B cell (primary cell): ENCODE results near the gene PRELID3B. TPM values are rescaled to one million over a fixed set of nuclear protein-coding genes. Genes with fewer than 3 reads are reported as not detected.

Experiments
- ATAC-seq: fragments of 200-7000 bp; cut with Tn5 transposase; one replicate; pipeline ENCODE4 v1.10.0; 2021; ENCODE audit warnings: low read depth, mild to moderate bottlenecking, moderate number of reproducible peaks, moderate library complexity
- CTCF ChIA-PET: fragments of 350-600 bp; sonication (Branson Sonifier 250); formaldehyde crosslinking; loops from one replicate; lab custom pipeline; 2021; ENCODE audit warnings: antibody characterized with exemption, inconsistent platforms; lab: Charles Lee
- POLR2A ChIA-PET: fragments of 350-600 bp; sonication (Branson Sonifier 250); formaldehyde crosslinking; loops from one replicate; lab custom pipeline; 2021; ENCODE audit warnings: antibody characterized with exemption; lab: Charles Lee
- DNase-seq: peaks from one replicate; pipeline ENCODE4 v3.0.0; 2013
- H2AFZ ChIP-seq: 2 replicates; pipeline ENCODE4 v1.6.1; 2012; ENCODE audit warnings: mild to moderate bottlenecking, low read depth, low read length; ENCODE audit not compliant: insufficient read depth, poor library complexity, severe bottlenecking
- H3K27ac ChIP-seq, 2 donors: 1 replicate in 1 of 2; 2 replicates in 1 of 2; pipeline ENCODE4 v1.5.1; 2012 to 2013; ENCODE audit warnings: low read length in 2 of 2, mild to moderate bottlenecking in 2 of 2, moderate library complexity in 1 of 2
- H3K27me3 ChIP-seq, 4 experiments: fragments of 200-600 bp in 1 of 4; sonication (generic) in 1 of 4; replicated peaks in 1 of 4; 1 replicate in 2 of 4; 2 replicates in 2 of 4; pipeline versions ENCODE4 v1.6.1 to v1.7.0; 2013 to 2016; ENCODE audit warnings: low read length in 3 of 4, mild to moderate bottlenecking in 2 of 4, mixed read lengths in 1 of 4, moderate library complexity in 1 of 4; ENCODE audit not compliant: insufficient read depth in 4 of 4, control insufficient read depth in 3 of 4; ENCODE audit errors: control extremely low read depth in 1 of 4
- H3K36me3 ChIP-seq, 2 experiments: replicated peaks in 1 of 2; 1 replicate in 1 of 2; 2 replicates in 1 of 2; pipeline versions ENCODE4 v1.6.1 to v1.7.1; 2013; ENCODE audit warnings: low read length in 1 of 2; ENCODE audit not compliant: insufficient read depth in 2 of 2, control insufficient read depth in 1 of 2; ENCODE audit errors: control extremely low read depth in 1 of 2, extremely low read depth in 1 of 2
- H3K4me1 ChIP-seq, 2 donors: fragments of 200-600 bp in 1 of 2; sonication (generic) in 1 of 2; 1 replicate in 1 of 2; 2 replicates in 1 of 2; pipeline versions ENCODE4 v1.5.1 to v1.6.1; 2013 to 2017; ENCODE audit warnings: low read length in 2 of 2; ENCODE audit not compliant: control insufficient read depth in 2 of 2, insufficient read depth in 2 of 2
- H3K4me2 ChIP-seq: replicated peaks from 2 replicates; pipeline ENCODE3; 2012; ENCODE audit warnings: mild to moderate bottlenecking, low read depth, low read length; ENCODE audit not compliant: poor library complexity, severe bottlenecking
- H3K4me3 ChIP-seq, 5 experiments: fragments of 200-600 bp in 1 of 5; sonication (generic) in 1 of 5; 1 replicate in 3 of 5; 2 replicates in 2 of 5; pipeline versions ENCODE4 v1.5.1 to v1.7.0; 2011 to 2016; ENCODE audit warnings: low read length in 4 of 5, mild to moderate bottlenecking in 4 of 5, low read depth in 2 of 5, control low read depth in 1 of 5, moderate library complexity in 1 of 5; ENCODE audit not compliant: insufficient read depth in 1 of 5; ENCODE audit errors: control extremely low read depth in 1 of 5, extremely low read depth in 1 of 5
- H3K79me2 ChIP-seq: fragments of 200-600 bp; sonication (generic); one replicate; pipeline ENCODE4 v1.6.0; 2016; ENCODE audit warnings: low read length; ENCODE audit not compliant: control insufficient read depth, insufficient read depth
- H3K9ac ChIP-seq: fragments of 200-600 bp; sonication (generic); 2 replicates; pipeline ENCODE4 v1.6.1; 2017; ENCODE audit warnings: mild to moderate bottlenecking, low read length, moderate library complexity
- H3K9me3 ChIP-seq, 3 donors: one replicate each; pipeline versions ENCODE4 v1.6.1 to v1.7.1; 2013; ENCODE audit warnings: low read length in 2 of 3; ENCODE audit not compliant: control insufficient read depth in 2 of 3, insufficient read depth in 1 of 3; ENCODE audit errors: control extremely low read depth in 1 of 3
- H4K20me1 ChIP-seq: 2 replicates; pipeline ENCODE4 v1.6.0; 2012; ENCODE audit warnings: mild to moderate bottlenecking, low read length; ENCODE audit not compliant: insufficient read depth, control insufficient read depth, poor library complexity, severe bottlenecking
- H3K27ac Mint-ChIP-seq: one replicate; pipeline ENCODE4 v1.8.0; 2021; ENCODE audit warnings: mixed read lengths
- H3K27me3 Mint-ChIP-seq: one replicate; pipeline ENCODE4 v1.8.0; 2021; ENCODE audit warnings: mixed read lengths
- H3K4me1 Mint-ChIP-seq: one replicate; pipeline ENCODE4 v1.8.0; 2021; ENCODE audit warnings: mixed read lengths
- H3K4me3 Mint-ChIP-seq: one replicate; pipeline ENCODE4 v1.8.0; 2021; ENCODE audit warnings: mixed read lengths
- H3K9me3 Mint-ChIP-seq: one replicate; pipeline ENCODE4 v1.8.0; 2022; ENCODE audit warnings: mixed read lengths; ENCODE audit not compliant: insufficient read depth
- CTCF ChIP-seq: fragments of 200-600 bp; IDR thresholded peaks from one replicate; pipeline ENCODE4 v1.8.0; 2022; ENCODE audit warnings: antibody characterized with exemption, mild to moderate bottlenecking
- EZH2 ChIP-seq: IDR thresholded peaks from 2 replicates; pipeline ENCODE4 v1.6.1; 2012; ENCODE audit warnings: borderline replicate concordance, low read depth, mild to moderate bottlenecking, moderate library complexity, low read length; ENCODE audit not compliant: insufficient read depth, poor library complexity, severe bottlenecking
- WGBS: methylation state at CpG from one replicate; pipeline ENCODE4 v1.1.5; 2013; ENCODE audit warnings: missing lambda C conversion rate; ENCODE audit not compliant: insufficient coverage; 5-methylcytosine and 5-hydroxymethylcytosine counted together
- intact Hi-C: fragments of 100-400 bp; cut with micrococcal nuclease; formaldehyde crosslinking; loops from one replicate; pipeline ENCODE4 v1.10.0; 2022
- polyA plus RNA-seq: library from polyadenylated mRNA; depleted of rRNA; stranded (reverse); fragments of >200 nt; gene quantifications from 2 replicates; pipeline ENCODE4 v1.2.3, GENCODE V29; 2012
- total RNA-seq, 2 donors: library from RNA; stranded (reverse); fragments of 120-200 nt in 1 of 2; gene quantifications; 1 replicate in 1 of 2; 2 replicates in 1 of 2; pipeline versions ENCODE4 v1.2.3 to v1.2.4, GENCODE V29; 2013 to 2022

The PRELID3B gene
- total and polyA plus RNA-seq, 2 donors (not counting 1 experiment from before 2014, with no cell fraction given), result 24.1 to 46.8 TPM

GRCh38 chr20:59005523-59006166 is 36.9 kb downstream of the PRELID3B start:
- ChIA-PET CTCF (interaction anchor here (1.6 to 2.9 kb wide), 3 partner anchors 24 to 202 kb away, joined by 5 to 19 read pairs (median 6); partner anchors contain the start of genes ATP5F1E and NELFCD), POLR2A (interaction anchor here (0.9 to 3.1 kb wide), 6 partner anchors 10 to 1386 kb away, joined by 3 to 30 read pairs (median 4); partner anchors contain the start of gene ATP5F1E)
- Mint-ChIP-seq H3K27me3 (no peaks in the 10 kb centered on the region), H3K27ac (peak overlapping the region; percentile 99), H3K4me3 (peak overlapping the region; percentile 96), H3K4me1 (peaks cover 72% of the 10 kb centered on the region), H3K9me3 (no peaks in the 10 kb centered on the region)
- peaks cover 69% of the 10 kb centered on the region for H3K79me2 ChIP-seq
- ATAC-seq (no peak), DNase-seq (peak; percentile 37)
- no peak overlapping the region for H2AFZ ChIP-seq
- H3K4me3 ChIP-seq, result peak overlapping the region; percentile 77 to 91 (median 88)
- H3K9ac ChIP-seq, result peak overlapping the region; percentile 80
- H3K4me2 ChIP-seq, result peak overlapping the region; percentile 86
- H3K27ac ChIP-seq, result peak overlapping the region; percentile 97
- intact Hi-C loops, result loop anchor here (1.0 to 10.0 kb wide), 5 partner anchors 37 to 1611 kb away; partner anchors contain the start of genes PRELID3B and RBM38
- no peaks in the 10 kb centered on the region for H3K27me3 ChIP-seq
- H3K9me3 ChIP-seq, result peaks cover 0 to 6% (median 0%) of the 10 kb centered on the region in 3 donors
- TF ChIP-seq EZH2, result no peak
- TF ChIP-seq CTCF, result no peak
- peaks cover 50% of the 10 kb centered on the region for H4K20me1 ChIP-seq
- peaks cover 0 to 34% of the 10 kb centered on the region in 2 experiments for H3K36me3 ChIP-seq
- H3K4me1 ChIP-seq, result peaks cover 49 to 72% of the 10 kb centered on the region in 2 donors
- WGBS, result 25% methylated on average over 2 of the region's 3 CpGs
